GM18499 (cell line): Measurements from ENCODE around the gene ZNF592.
"Not testable (repeated sequence)": the region's sequence is repeated elsewhere in the genome, so short reads cannot be mapped to it uniquely, and the experiment has no call there.

Source experiments
- ATAC-seq: cut with Tn5 transposase; IDR thresholded peaks from one replicate; pipeline ENCODE4 v1.9.1; 2021; ENCODE audit warnings: moderate number of reproducible peaks; ENCODE audit not compliant: insufficient read depth, unreplicated experiment

Gene ZNF592

GRCh38 chr15:84845631-84846030, 97.2 kb downstream of the ZNF592 start:
- not testable (repeated sequence) for ATAC-seq

GRCh38 chr15:84846269-84846668, 97.9 kb downstream of the ZNF592 start:
- ATAC-seq = no peak

GRCh38 chr15:84847382-84847781, 99.0 kb downstream of the ZNF592 start:
- no peak for ATAC-seq

DNA sequence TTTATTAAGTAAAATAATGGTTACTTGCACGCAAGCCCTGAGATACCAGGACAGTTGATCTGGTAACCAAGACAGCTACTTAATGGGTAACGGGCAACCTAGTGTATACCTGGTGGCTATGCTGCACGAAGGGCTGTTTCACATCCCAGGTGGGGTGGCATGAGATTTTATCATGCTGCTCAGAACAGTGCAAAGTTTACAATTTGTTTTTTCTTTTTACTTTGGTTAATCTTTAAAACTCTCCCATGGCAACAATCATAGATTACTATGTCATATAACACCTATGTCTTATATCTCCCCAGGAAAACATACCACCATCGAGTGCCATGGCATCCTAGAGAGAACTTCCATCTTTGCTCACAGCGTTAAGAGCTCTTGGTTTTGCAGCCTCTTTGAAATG, 103.8 kb downstream of the ZNF592 start:
- no peak for ATAC-seq

DNA sequence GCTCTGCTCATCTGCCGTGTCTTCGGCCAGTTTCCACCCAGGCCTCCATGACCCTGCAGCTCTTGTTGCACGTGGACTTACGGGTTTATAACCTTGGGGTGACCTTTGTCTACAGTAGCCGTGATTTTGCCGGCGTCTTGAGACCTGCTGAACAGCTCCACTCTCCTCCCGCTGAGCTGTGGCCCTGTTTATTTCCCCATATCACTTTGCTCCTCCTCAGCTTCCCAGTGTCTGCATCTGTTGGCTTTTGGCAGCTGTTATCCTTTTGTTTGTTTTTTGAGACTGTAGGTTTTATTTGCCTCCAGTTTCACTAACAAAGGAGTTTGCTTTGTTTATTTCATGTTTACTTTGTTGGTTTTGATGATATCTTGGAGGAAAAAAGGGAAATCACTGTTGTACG, 106.7 kb downstream of the ZNF592 start:
- ATAC-seq = no peak

- no peak for ATAC-seq
Measured at GRCh38 chr15:84855765-84856164, 107.4 kb downstream of the ZNF592 start.
